Tibial artery (tissue), 4 donors: ENCODE results near the gene TNRC6B.
A peak's percentile ranks its signal among the peaks of the same experiment; 100 is the strongest.

Source experiments
- DNase-seq, 2 donors: peaks; one replicate each; pipeline ENCODE4 v3.0.0-alpha.2; 2019
- H3K27ac ChIP-seq, 2 donors: fragments of 200-600 bp; sonication (generic) in 1 of 2; 1 replicate in 1 of 2; 2 replicates in 1 of 2; pipeline ENCODE4 v1.5.1; 2018 to 2019; ENCODE audit warnings: mild to moderate bottlenecking in 1 of 2
- H3K27me3 ChIP-seq, 2 donors: fragments of 200-600 bp; sonication (generic) in 1 of 2; one replicate each; pipeline versions ENCODE4 v1.5.1 to v1.6.0; 2016 to 2019
- H3K36me3 ChIP-seq, 3 donors: fragments of 200-600 bp; sonication (generic) in 2 of 3; one replicate each; pipeline ENCODE4 v1.5.1; 2016 to 2019; ENCODE audit warnings: mild to moderate bottlenecking in 2 of 3
- H3K4me1 ChIP-seq, 4 donors: fragments of 200-600 bp; sonication (generic) in 2 of 4; 1 replicate in 3 of 4; 2 replicates in 1 of 4; pipeline ENCODE4 v1.5.1; 2016 to 2019
- H3K4me3 ChIP-seq, 2 donors: fragments of 200-600 bp; sonication (generic) in 1 of 2; 1 replicate in 1 of 2; 2 replicates in 1 of 2; pipeline ENCODE4 v1.5.1; 2018 to 2019; ENCODE audit warnings: mild to moderate bottlenecking in 2 of 2
- H3K9me3 ChIP-seq, 3 donors: fragments of 200-600 bp; sonication (generic) in 1 of 3; one replicate each; pipeline ENCODE4 v1.5.1; 2016 to 2019
- CTCF ChIP-seq, 2 experiments: fragments of 200-600 bp in 1 of 2; fragments of 450-650 bp in 1 of 2; IDR thresholded peaks; one replicate each; pipeline ENCODE4 v1.5.1; 2017 to 2019; ENCODE audit warnings: antibody characterized with exemption in 2 of 2, mild to moderate bottlenecking in 1 of 2, moderate library complexity in 1 of 2
- intact Hi-C: fragments of 100-400 bp; cut with DNase I; formaldehyde crosslinking; loops from one replicate; pipeline ENCODE4 v1.15.0; 2023; ENCODE audit warnings: low total_unique reads

The TNRC6B gene

GRCh38 chr22:40177738-40178416 is at the start of gene TNRC6B:
TNRC6B (plus strand) TSS chr22:40177925; CDS start chr22:40178136, 211 bp downstream.
- intact Hi-C loops = loop anchor here (10.0 kb wide), 2 partner anchors 97 to 133 kb away; no protein-coding TSS in a partner anchor
- Histone ChIP-seq H3K27me3 (no peaks in the 10 kb centered on the region), H3K9me3 (no peaks in the 10 kb centered on the region), H3K27ac (peak within 1 kb of the TSS; percentile 60 to 63), H3K4me3 (peak within 1 kb of the TSS; percentile 49 to 63), H3K4me1 (peaks cover 0 to 63% (median 41%) of the 10 kb centered on the region in 4 donors), H3K36me3 (no peaks in the 10 kb centered on the region)
- DNase-seq = peak; percentile 84 to 86
- TF ChIP-seq CTCF (IDR thresholded peaks at IDR 0.05) = no peak

GRCh38 chr22:40128989-40129388 is 48.7 kb upstream of the TNRC6B start:
- no peak for DNase-seq
- no peak for TF ChIP-seq CTCF (IDR thresholded peaks at IDR 0.05)
- no peak overlapping the region for H3K4me3 ChIP-seq
- peaks cover 0 to 12% (median 5%) of the 10 kb centered on the region in 4 donors for H3K4me1 ChIP-seq
- intact Hi-C loops = no loop called here
- H3K36me3 ChIP-seq = peaks cover 18 to 40% (median 21%) of the 10 kb centered on the region in 3 donors
- H3K27me3 ChIP-seq = no peaks in the 10 kb centered on the region
- H3K9me3 ChIP-seq = no peaks in the 10 kb centered on the region
- no peak overlapping the region for H3K27ac ChIP-seq

GRCh38 chr22:40137132-40137531 is 40.6 kb upstream of the TNRC6B start:
- Histone ChIP-seq H3K4me1 (no peaks in the 10 kb centered on the region), H3K27ac (no peak overlapping the region), H3K27me3 (no peaks in the 10 kb centered on the region), H3K9me3 (no peaks in the 10 kb centered on the region), H3K36me3 (peaks cover 6 to 43% (median 7%) of the 10 kb centered on the region in 3 donors), H3K4me3 (no peak overlapping the region)
- TF ChIP-seq CTCF (IDR thresholded peaks at IDR 0.05) = no peak
- intact Hi-C loops = no loop called here
- DNase-seq = no peak

- H3K36me3 ChIP-seq = peaks cover 7 to 44% (median 11%) of the 10 kb centered on the region in 3 donors
- no peak overlapping the region for H3K4me3 ChIP-seq
- no peaks in the 10 kb centered on the region for H3K4me1 ChIP-seq
- H3K27me3 ChIP-seq = no peaks in the 10 kb centered on the region
- no peak overlapping the region for H3K27ac ChIP-seq
- TF ChIP-seq CTCF (IDR thresholded peaks at IDR 0.05) = no peak
- DNase-seq = no peak
- no peaks in the 10 kb centered on the region for H3K9me3 ChIP-seq
- intact Hi-C loops = no loop called here
Observed at GRCh38 chr22:40138866-40139265, 38.9 kb upstream of the TNRC6B start.

- Histone ChIP-seq H3K27me3 (no peaks in the 10 kb centered on the region), H3K4me1 (no peaks in the 10 kb centered on the region), H3K4me3 (no peak overlapping the region), H3K36me3 (peaks cover under 1 to 13% (median 5%) of the 10 kb centered on the region in 3 donors), H3K27ac (no peak overlapping the region), H3K9me3 (no peaks in the 10 kb centered on the region)
- no peak for TF ChIP-seq CTCF (IDR thresholded peaks at IDR 0.05)
- DNase-seq = no peak
- intact Hi-C loops = no loop called here
Observed at GRCh38 chr22:40147388-40148176, 30.1 kb upstream of the TNRC6B start.
